ENCODE data around the gene DAGLA.

- TF ChIP-seq SPI1 (IDR thresholded peaks at IDR 0.05; ENCODE audit: low read depth, low read length) (no peak), POLR2AphosphoS5 (IDR thresholded peaks at IDR 0.05; ENCODE audit: low read depth, low read length) (no peak), POLR2A (IDR thresholded peaks at IDR 0.05; ENCODE audit: low read depth, low read length) (no peak), POU2F2 (IDR thresholded peaks at IDR 0.05; ENCODE audit: low read depth, low read length) (no peak)
Observed at GRCh38 chr11:61773809-61774208, 93.6 kb downstream of the DAGLA start.
